Measurements from ENCODE around the gene SCD5.
"Not testable (repeated sequence)": the region's sequence is repeated elsewhere in the genome, so short reads cannot be mapped to it uniquely, and the experiment has no call there.

Gene SCD5

GRCh38 chr4:82798168-82799005 is at the start of gene SCD5:
Gene SCD5, minus strand, starts transcription at chr4:82798796. Its CDS starts 259 bp downstream, at chr4:82798537.
- DNase-seq: peak; percentile 79

- no peak for DNase-seq
These were observed 44.0 kb upstream of the SCD5 start for GRCh38 chr4:82842593-82842992.

DNA sequence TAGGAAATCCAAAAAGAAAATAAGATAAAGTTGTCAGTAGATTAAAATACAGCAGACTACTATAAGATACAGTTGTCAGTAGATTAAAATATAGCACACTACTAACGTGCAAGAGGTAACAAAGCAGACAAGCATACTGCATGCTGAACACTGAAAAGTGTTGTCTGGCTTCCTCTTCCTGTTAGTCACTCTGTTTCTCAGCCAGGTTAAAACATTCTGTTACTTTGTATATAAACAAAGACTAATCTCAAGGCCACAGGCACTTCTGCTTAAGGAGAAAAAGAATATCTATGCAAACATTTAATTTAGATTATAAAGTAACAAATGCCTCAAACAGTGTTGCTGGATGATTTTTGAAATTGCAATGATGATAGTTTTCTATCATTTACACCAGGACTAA is 41.0 kb upstream of the SCD5 start:
- no peak for DNase-seq

DNA sequence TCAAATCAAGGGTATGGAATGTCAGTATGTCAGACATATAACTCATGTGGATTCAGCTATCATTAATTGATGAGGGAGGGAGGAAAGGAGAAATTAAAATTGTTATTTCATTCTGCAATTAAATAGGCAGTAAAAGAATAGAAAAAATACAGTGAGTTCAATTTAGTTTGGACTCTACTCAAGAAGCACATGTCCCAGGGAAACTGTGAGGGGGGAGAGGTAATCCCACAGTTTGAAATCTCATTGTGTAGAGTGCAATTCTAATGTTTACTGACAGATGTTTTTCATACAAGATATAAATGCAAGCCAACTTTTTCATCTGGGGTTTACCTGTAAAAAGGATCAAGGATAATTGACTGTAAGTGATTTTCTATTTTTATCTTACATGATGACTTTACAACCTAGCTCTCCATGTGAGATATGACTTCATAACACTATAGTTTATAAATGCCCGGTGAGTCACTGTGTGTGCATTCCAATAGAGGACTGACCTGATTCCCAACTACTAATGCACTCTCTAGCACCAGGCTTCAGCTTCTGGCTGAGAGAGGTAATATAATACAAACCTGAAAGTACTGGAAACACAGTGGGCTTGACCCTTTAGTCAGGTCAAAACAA is 35.2 kb upstream of the SCD5 start:
- DNase-seq: no peak

DNA sequence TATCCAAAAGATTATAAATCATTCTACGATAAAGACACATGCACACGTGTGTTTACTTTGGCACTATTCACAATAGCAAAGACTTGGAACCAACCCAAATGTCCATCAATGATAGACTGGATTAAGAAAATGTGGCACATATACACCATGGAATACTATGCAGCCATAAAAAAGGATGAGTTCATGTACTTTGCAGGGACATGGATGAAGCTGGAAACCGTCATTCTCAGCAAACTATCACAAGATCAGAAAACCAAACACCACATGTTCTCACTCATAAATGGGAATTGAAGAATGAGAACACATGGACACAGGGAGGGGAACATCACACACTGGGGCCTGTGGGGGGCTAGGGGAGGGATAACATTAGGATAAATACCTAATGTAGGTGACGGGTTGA is 34.5 kb upstream of the SCD5 start:
- not testable (repeated sequence) for DNase-seq

GRCh38 chr4:82825425-82825824 is 26.8 kb upstream of the SCD5 start:
- DNase-seq: no peak

GRCh38 chr4:82823062-82823461 is 24.5 kb upstream of the SCD5 start:
- no peak for DNase-seq

DNA sequence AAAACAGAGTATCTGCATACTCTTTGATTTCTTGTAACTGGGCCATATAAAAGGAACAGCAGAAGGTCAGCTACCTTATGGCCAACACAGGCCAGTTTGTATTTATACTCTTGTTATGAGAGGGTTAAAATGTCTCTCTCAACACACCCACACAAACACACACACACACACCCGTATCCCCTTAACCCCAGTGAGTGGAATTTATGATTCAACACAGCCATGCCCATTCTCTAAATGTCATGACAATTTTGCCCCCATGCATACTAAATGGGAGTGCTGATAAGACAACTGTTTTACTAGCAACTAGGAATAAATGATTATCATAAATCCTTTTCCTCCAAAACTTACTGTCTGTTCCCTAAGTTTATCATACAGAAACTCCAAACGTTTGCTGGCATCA is 22.1 kb upstream of the SCD5 start:
- no peak for DNase-seq

- DNase-seq: no peak
These were observed 20.4 kb upstream of the SCD5 start for GRCh38 chr4:82818664-82819662.

DNA sequence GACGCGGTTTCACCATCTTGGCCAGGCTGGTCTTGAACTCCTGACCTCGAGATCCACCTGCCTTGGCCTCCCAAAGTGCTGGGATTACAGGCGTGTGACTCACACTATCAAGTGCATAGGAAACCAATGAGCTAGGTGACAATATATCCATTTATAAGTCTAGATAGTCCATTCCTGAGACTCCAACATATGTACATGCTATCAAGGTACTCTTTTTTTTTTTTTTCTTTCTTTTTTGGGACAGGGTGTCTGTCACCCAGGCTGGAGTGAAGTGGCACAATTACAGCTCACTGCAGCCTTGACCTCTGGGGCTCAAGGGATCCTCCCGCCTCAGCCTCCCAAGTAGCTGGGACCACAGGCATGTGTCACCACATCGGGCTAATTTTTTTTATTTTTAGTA is 18.3 kb upstream of the SCD5 start:
- DNase-seq: not testable (repeated sequence)

DNA sequence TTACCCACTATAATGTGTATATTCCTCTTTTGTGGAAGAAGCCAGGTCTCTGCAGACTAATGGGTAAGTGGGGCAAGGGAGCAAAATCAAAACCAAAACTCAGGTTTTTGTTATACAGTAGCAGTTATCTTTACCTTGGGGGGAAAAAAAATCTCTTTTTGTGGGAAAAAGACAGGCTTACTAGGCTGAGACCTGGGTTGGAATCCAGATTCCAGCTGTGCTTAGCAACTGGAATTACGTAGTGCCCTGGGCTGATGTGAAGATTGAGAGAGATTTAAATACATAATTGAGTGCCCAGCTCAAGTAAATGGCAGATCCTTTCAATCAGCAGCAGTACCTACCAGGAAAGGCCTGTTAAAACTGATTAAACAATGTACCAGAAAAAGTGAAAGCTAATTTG is 15.4 kb upstream of the SCD5 start:
- DNase-seq: no peak

DNA sequence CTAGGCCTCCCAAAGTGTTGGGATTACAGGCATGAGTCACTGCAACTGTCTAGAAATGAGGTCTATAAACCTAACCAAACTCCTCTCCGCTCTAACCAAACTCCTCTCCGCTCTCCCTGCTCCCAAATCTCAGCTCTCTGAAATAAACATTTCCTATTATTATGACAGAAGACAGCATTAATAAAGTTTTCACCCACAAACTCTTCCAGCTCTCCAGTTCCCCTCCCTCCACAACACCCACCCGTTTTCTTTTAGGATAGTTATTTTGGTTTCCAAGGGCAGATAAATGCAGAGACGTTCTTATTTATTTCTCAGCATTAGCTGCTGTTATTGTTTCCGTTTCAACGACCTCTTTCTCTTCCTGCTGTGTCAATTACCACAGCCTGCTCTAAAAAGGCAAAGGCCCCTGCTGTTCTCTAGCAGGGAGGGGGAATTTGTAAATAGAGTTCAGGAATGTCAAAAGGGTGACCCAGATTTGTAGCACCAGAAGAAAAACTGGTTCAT is 13.3 kb upstream of the SCD5 start:
- no peak for DNase-seq

GRCh38 chr4:82811392-82811791 is 12.8 kb upstream of the SCD5 start:
- no peak for DNase-seq

- no peak for DNase-seq
These were observed 11.6 kb upstream of the SCD5 start for GRCh38 chr4:82810176-82810575.

DNA sequence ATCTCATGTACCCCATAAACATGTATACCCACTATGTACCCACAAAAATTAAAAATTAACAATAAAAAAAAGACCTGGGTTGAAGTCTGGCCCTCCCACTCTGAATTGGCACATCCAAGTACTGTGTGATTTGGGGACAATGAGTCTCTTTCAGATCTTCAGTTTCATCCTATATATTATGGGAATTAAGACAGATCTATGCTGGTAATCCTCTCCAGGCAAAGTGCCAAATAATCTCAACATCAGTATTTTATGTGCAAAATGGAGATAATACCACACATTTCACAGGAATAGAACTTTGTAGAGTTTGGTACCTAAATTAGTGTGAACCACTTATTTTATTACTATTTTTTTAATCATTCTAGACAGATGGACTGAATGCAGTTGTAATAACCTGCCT is 11.0 kb upstream of the SCD5 start:
- DNase-seq: peak; percentile 29

- DNase-seq: no peak
These were observed 5.2 kb upstream of the SCD5 start for GRCh38 chr4:82803746-82804145.

GRCh38 chr4:82802911-82803310 is 4.3 kb upstream of the SCD5 start:
- DNase-seq: no peak

DNA sequence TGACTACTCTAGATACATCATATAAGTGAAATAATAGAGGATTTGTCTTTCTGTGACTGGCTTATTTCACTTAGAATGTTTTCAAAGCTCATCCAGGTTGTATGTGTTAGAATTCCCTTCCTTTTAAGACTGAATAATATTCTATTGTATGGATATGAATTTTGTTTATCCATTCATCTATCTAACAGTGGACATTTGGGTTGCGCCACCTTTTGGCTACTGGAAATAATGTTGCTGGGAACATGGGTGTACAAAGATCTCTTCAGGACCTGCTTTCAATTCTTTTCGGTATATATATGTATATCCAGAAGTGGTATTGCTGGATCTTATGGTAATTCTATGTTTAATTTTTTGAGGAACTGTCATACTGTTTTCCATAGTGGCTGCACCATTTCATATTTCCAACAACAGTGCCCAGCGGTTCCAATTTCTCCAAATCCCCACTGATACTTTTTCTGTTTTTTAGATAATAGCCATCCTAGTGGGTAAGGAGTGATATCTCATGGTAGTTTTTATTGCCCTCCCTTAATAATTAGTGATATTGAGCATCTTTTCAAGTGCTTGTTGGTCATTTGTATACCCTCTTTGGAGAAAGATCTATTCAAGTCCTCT is 3.4 kb upstream of the SCD5 start:
- peak; percentile 10 for DNase-seq

- peak; percentile 69 for DNase-seq
These were observed 648 bp upstream of the SCD5 start for GRCh38 chr4:82799006-82799881.

DNA sequence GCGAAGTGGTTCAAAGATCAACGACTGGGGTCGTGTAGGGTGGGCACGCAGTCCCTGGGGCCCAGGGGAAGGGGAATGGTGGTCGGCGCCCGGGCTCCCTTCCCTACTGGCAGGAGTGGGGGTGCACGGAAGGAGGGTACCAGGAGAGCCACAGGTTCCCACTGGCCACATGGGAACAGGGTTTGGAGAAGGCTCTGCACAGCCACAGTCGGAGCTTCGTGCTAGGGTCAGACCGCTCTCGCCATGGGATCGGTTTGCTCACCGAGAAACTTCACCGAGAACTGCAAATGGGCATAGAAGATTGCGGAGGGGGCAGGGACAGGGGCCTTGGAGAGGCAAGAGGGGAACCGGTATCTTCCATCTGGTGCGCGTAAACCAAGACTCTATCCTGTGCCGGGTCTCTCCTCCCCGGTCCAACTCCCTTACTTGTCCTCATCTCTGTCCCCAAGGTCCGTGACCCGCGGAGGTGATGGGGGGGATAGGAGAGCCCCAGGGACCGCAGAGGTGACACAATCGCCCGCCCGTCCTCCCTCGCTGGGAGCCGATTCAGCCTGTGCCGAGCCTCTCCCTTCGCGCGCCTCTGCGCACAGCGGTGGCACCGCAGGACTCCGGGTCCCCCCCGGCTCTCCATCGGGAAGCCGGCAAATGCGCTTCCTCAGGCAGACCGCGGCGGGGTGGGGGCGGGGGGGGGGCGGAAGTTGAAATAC is 1.0 kb downstream of the SCD5 start:
- DNase-seq: peak; percentile 36

DNA sequence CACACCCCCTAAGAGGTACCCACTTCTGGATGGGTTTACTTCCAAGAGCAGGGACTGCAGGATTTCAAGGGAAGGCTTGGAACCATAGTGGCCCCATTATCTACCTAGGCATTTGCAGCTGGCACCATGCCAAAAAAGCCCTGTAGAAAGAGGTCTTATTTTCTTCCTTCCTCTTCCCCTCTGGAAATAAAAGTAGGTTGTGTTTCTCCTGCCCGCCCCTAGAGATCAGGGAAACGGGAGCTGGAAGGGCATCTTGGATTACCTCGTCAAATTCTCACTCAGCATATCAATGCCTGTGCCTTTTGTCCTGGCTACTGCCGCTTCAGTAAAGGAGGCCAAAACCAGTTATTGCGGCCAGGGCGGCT is 1.6 kb downstream of the SCD5 start:
- DNase-seq: peak; percentile 45
